Suprapubic skin (tissue), 4 donors: ENCODE data around the gene SUSD6. TPM values are rescaled to one million over a fixed set of nuclear protein-coding genes. Genes with fewer than 3 reads are reported as not detected.

Experiments used
- DNase-seq, 2 donors: peaks; one replicate each; pipeline ENCODE4 v3.0.0-alpha.2; 2019; ENCODE audit warnings: low spot score in 2 of 2
- H3K27ac ChIP-seq: fragments of 200-600 bp; sonication (generic); one replicate; pipeline ENCODE4 v1.5.1; 2019
- H3K27me3 ChIP-seq: fragments of 200-600 bp; sonication (generic); one replicate; pipeline ENCODE4 v1.5.1; 2019
- H3K36me3 ChIP-seq: fragments of 200-600 bp; sonication (generic); one replicate; pipeline ENCODE4 v1.5.1; 2019
- H3K4me1 ChIP-seq: fragments of 200-600 bp; sonication (generic); one replicate; pipeline ENCODE4 v1.5.1; 2019
- H3K4me3 ChIP-seq: fragments of 200-600 bp; sonication (generic); one replicate; pipeline ENCODE4 v1.5.1; 2019; ENCODE audit warnings: mild to moderate bottlenecking
- H3K9me3 ChIP-seq: fragments of 200-600 bp; sonication (generic); one replicate; pipeline ENCODE4 v1.5.1; 2019
- EP300 ChIP-seq: sonication (generic); formaldehyde crosslinking; IDR thresholded peaks from one replicate; pipeline ENCODE4 v1.6.1; 2017; ENCODE audit warnings: antibody characterized with exemption
- POLR2A ChIP-seq, 2 donors: fragments of 450-650 bp; IDR thresholded peaks; one replicate each; pipeline ENCODE4 v1.6.1; 2017; ENCODE audit warnings: antibody characterized with exemption in 2 of 2, mild to moderate bottlenecking in 2 of 2, moderate library complexity in 2 of 2
- POLR2AphosphoS5 ChIP-seq, 3 donors: sonication (generic); formaldehyde crosslinking; IDR thresholded peaks; one replicate each; pipeline ENCODE4 v1.6.1; 2017; ENCODE audit warnings: antibody characterized with exemption in 3 of 3
- WGBS: methylation state at CpG from one replicate; pipeline ENCODE4 v1.1.5; 2018; 5-methylcytosine and 5-hydroxymethylcytosine counted together
- total RNA-seq, 4 donors: library from RNA; depleted of rRNA; stranded (reverse); fragments of >200 nt; gene quantifications; one replicate each; pipeline ENCODE4 v1.1.0, GENCODE V29; 2016
- TF ChIP-seq, protein P1 (sequence below), 2 donors: fragments of 200-600 bp in 1 of 2; fragments of 450-650 bp in 1 of 2; sonication (generic) in 1 of 2; IDR thresholded peaks; one replicate each; pipeline ENCODE4 v1.5.1; 2016 to 2019; ENCODE audit warnings: antibody characterized with exemption in 2 of 2, mild to moderate bottlenecking in 1 of 2, moderate library complexity in 1 of 2

Gene SUSD6
- total RNA-seq, 4 donors from 2014 or later, result 45.1 to 60.4 (median 56.7) TPM

- TF ChIP-seq POLR2AphosphoS5 (IDR thresholded peaks at IDR 0.05) (no peak), EP300 (no peak)
- TF ChIP-seq, protein P1, sequence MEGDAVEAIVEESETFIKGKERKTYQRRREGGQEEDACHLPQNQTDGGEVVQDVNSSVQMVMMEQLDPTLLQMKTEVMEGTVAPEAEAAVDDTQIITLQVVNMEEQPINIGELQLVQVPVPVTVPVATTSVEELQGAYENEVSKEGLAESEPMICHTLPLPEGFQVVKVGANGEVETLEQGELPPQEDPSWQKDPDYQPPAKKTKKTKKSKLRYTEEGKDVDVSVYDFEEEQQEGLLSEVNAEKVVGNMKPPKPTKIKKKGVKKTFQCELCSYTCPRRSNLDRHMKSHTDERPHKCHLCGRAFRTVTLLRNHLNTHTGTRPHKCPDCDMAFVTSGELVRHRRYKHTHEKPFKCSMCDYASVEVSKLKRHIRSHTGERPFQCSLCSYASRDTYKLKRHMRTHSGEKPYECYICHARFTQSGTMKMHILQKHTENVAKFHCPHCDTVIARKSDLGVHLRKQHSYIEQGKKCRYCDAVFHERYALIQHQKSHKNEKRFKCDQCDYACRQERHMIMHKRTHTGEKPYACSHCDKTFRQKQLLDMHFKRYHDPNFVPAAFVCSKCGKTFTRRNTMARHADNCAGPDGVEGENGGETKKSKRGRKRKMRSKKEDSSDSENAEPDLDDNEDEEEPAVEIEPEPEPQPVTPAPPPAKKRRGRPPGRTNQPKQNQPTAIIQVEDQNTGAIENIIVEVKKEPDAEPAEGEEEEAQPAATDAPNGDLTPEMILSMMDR (IDR thresholded peaks at IDR 0.05), result no peak
- Histone ChIP-seq H3K27me3 (no peaks in the 10 kb centered on the region), H3K36me3 (no peaks in the 10 kb centered on the region), H3K4me1 (peaks cover 67% of the 10 kb centered on the region), H3K9me3 (no peaks in the 10 kb centered on the region), H3K4me3 (peak overlapping the region; percentile 81), H3K27ac (peak overlapping the region; percentile 97)
- WGBS, result 7% methylated on average over 2 of the region's 2 CpGs
- no peak for DNase-seq
These were observed 1.4 kb downstream of the SUSD6 start for GRCh38 chr14:69612783-69613130.

GRCh38 chr14:69613312-69614073 is 2.1 kb downstream of the SUSD6 start:
- no peaks in the 10 kb centered on the region for H3K27me3 ChIP-seq
- 52% methylated on average over 4 of the region's 4 CpGs for WGBS
- peaks cover 74% of the 10 kb centered on the region for H3K4me1 ChIP-seq
- TF ChIP-seq, protein P1 (IDR thresholded peaks at IDR 0.05), result no peak
- peak overlapping the region; percentile 97 for H3K27ac ChIP-seq
- DNase-seq, result no peak
- no peaks in the 10 kb centered on the region for H3K9me3 ChIP-seq
- H3K4me3 ChIP-seq, result peak overlapping the region; percentile 81
- no peaks in the 10 kb centered on the region for H3K36me3 ChIP-seq

- H3K9me3 ChIP-seq, result no peaks in the 10 kb centered on the region
- peaks cover 84% of the 10 kb centered on the region for H3K4me1 ChIP-seq
- TF ChIP-seq, protein P1 (IDR thresholded peaks at IDR 0.05), result no peak
- no peak for TF ChIP-seq POLR2AphosphoS5 (IDR thresholded peaks at IDR 0.05)
- TF ChIP-seq EP300, result no peak
- peak overlapping the region; percentile 65 for H3K27ac ChIP-seq
- peak in 1 of 2 donors; percentile 70 for DNase-seq
- H3K27me3 ChIP-seq, result no peaks in the 10 kb centered on the region
- H3K36me3 ChIP-seq, result no peaks in the 10 kb centered on the region
- H3K4me3 ChIP-seq, result no peak overlapping the region
- 3% methylated on average over 2 of the region's 2 CpGs for WGBS
These were observed 3.2 kb downstream of the SUSD6 start for GRCh38 chr14:69614592-69614991.

DNA sequence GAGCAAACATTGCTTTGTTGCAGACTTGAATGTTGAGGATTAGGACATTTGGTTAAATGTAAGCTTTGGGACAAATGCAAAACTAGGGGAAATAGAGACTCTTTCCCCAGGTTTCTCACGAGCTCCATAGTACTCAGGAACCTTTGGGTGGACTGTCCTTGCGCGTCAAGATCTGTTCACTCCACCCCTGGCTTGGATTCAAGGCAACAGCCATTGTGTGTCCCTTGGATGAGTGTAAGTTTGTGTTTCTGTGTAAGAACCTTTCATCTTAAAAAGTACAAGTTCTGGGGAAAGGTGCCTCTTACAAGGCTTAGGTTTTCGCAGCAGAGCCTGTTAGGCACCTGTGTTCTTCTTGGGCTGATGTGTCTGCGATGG is 3.7 kb downstream of the SUSD6 start:
- H3K27ac ChIP-seq, result peak overlapping the region; percentile 65
- TF ChIP-seq, protein P1 (IDR thresholded peaks at IDR 0.05), result no peak
- TF ChIP-seq POLR2AphosphoS5 (IDR thresholded peaks at IDR 0.05), result no peak
- no peak for TF ChIP-seq EP300
- TF ChIP-seq POLR2A (IDR thresholded peaks at IDR 0.05), result no peak
- peaks cover 86% of the 10 kb centered on the region for H3K4me1 ChIP-seq
- WGBS, result 50% methylated on average over 5 of the region's 5 CpGs
- DNase-seq, result no peak
- H3K36me3 ChIP-seq, result no peaks in the 10 kb centered on the region
- no peaks in the 10 kb centered on the region for H3K27me3 ChIP-seq
- peak overlapping the region; percentile 25 for H3K4me3 ChIP-seq
- H3K9me3 ChIP-seq, result no peaks in the 10 kb centered on the region

DNA sequence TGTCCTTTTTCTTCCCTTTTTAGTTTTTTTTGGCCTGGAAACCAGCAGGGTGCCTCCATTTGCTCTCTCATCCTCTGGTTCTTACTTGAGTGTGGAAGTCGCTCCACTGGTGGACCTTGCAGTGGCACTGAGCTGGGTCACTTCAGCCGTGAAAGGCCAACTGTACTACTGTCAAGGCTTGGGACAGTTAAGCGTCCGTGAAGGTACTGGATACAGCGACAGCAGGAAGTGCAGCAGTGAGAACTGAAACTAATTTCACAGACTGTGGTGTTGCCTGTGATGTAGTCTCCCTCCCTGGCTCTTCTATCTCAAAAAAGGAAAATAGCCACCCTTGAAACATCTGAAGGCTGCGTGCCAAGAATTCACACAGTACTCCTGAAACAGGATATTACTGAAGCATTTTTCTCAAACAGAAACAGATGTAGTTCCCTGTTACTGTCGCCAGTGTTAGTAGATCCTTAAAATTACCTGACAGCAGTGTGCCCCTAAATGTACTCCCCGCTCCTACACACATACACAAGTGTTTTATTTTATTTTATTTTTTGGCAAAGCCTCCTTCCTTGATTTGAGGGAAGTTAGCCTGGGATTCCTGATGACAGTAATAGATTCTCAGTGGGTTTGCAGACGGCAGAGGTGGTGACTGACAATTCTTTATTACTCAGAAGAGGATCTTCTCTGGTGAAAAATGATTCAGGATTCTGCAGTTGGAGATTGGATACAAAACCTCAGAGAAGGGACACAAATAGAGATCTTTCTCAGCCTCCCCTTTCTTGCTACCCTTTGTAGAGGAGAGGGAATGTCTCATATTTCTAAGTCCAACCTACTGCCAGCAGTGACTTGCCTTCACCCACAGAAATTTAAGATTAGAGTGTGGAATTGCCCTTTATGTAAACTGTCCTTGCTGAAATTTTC is 4.4 kb downstream of the SUSD6 start:
- no peak for TF ChIP-seq POLR2A (IDR thresholded peaks at IDR 0.05)
- TF ChIP-seq, protein P1 (IDR thresholded peaks at IDR 0.05), result no peak
- no peak for TF ChIP-seq EP300
- TF ChIP-seq POLR2AphosphoS5 (IDR thresholded peaks at IDR 0.05), result no peak
- H3K27ac ChIP-seq, result peak overlapping the region; percentile 65
- no peaks in the 10 kb centered on the region for H3K36me3 ChIP-seq
- WGBS, result 12% methylated on average over 9 of the region's 9 CpGs
- peak overlapping the region; percentile 25 for H3K4me3 ChIP-seq
- H3K4me1 ChIP-seq, result peaks cover 86% of the 10 kb centered on the region
- no peak for DNase-seq
- H3K27me3 ChIP-seq, result no peaks in the 10 kb centered on the region
- no peaks in the 10 kb centered on the region for H3K9me3 ChIP-seq
